Hematopoietic multipotent progenitor cell treated with erythropoietin and hydrocortisone succinate and interleukin-3 and kit ligand, for 15 days (in vitro differentiated cells): ENCODE data around the gene KLB.
"Not testable (repeated sequence)": the region's sequence is repeated elsewhere in the genome, so short reads cannot be mapped to it uniquely, and the experiment has no call there.

Experiments
- DNase-seq: peaks from one replicate; pipeline ENCODE4 v3.0.0-alpha.2; 2015; ENCODE audit warnings: low spot score

KLB gene

DNA sequence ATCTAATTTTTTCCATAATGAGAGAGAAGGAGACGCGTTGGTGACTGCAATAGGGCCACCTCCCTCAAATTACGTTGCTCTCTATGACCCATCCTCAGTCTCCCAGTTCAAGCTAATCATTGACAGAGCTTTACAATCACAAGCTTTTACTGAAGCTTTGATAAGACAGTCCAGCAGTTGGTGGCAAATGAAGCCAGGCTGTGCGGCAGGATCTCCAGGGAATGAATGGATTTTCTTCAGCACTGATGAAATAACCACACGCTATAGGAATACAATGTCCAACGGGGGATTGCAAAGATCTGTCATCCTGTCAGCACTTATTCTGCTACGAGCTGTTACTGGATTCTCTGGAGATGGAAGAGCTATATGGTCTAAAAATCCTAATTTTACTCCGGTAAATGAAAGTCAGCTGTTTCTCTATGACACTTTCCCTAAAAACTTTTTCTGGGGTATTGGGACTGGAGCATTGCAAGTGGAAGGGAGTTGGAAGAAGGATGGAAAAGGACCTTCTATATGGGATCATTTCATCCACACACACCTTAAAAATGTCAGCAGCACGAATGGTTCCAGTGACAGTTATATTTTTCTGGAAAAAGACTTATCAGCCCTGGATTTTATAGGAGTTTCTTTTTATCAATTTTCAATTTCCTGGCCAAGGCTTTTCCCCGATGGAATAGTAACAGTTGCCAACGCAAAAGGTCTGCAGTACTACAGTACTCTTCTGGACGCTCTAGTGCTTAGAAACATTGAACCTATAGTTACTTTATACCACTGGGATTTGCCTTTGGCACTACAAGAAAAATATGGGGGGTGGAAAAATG lies at the start of gene KLB:
KLB (plus strand) TSS at position 168 of the 821 bp plus-strand sequence; CDS start at position 188, 20 bp downstream.
- DNase-seq, result no peak

DNA sequence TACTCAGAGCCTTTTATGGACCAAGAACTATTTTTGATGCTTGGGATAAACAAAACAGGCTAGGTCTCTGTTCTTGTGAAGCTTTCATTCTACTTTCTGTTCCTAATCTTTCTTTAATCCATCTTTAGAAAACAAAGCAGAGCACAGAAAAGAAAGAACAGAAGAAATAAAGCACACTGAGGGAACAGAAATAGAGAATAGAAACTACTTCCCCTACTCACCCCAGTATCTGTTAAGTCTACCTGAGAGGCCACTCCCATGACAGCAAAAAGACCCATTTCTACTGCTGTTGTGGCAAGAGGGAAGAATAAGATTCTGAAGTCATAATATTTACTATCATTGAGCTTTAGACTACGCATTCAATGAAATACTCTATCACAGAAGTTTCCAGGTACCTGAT lies 49.7 kb upstream of the KLB start:
- DNase-seq, result no peak

DNA sequence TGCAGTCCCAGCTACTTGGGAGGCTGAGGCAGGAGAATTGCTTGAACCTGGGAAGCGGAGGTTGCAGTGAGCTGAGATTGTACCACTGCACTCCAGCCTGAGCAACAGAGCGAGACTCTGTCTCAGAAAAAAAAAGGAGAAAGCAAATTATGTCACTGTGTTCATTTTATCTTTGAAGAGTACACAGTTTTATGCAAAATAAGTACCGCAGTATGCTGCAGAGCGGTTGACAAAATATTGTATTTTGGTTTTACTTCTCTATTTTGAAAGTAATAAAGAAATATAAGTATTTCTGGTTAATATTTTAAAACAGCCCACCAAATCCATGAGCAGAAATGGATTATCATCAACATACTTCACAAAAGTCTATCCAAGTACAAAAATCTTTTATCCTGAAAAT lies 46.1 kb upstream of the KLB start:
- DNase-seq, result not testable (repeated sequence)

DNA sequence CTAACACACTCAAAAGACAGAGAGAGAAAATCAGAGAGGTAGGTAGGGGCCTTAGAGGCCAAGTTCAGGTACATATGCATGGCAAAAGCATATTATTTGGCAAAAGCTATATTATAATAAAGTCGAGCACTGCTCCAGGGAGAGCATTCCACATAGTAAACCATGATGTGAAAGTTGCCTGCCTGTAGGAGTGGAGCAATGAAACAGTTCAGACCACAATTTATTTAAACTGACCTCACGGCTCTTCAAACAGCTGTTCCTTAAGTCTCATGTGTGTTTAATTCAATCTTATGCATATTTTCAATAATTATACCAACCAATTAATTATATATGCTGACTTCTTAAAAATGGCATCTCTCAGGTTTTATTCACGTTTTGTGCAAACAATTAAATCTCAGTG lies 43.9 kb upstream of the KLB start:
- no peak for DNase-seq

DNA sequence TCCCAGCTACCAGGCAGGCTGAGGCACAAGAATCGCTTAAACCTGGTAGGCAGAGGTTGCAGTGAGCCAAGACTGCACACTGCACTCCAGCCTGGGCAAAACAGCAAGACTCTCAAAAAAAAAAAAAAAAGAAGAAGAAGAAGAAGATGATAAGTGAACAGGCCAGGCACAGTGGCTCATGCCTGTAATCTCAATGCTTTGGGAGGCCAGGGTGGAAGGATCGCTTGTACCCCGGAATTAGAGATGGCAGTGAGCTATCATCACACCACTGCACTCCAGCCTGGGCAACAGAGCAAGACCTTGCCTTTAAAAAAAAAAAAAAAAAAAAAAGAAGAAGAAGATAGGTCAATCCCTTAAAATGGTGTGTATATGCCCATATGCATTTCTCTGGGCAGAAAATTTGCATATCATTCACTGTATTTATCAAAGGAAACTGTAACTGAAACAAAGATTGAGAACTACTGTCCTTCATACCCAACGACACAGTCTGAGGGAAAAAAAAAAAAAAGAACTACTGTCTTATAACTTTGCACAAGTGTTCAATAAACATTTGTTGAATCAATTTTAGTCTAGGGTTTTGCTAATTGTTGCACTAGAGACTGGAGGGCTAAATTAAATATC lies 42.8 kb upstream of the KLB start:
- no peak for DNase-seq

DNA sequence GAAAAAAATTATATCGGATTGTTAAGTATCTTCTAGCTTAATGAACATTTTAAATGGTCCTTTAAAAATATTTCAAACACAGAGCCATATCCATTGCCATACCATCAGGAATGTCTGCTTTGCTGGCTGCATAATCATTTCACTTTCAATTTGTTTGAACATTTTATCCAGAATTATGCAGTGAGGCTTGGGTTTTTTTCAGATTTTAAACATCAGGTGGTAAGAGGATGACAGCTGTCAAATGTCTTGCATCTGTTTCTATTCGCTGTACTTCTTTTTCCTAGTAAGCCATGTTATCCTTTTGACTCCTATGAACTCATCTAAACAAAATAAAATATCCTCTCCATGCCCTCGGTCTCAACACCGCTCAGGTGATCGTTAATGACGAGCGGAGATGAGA lies 41.4 kb upstream of the KLB start:
- peak; percentile 11 for DNase-seq

DNA sequence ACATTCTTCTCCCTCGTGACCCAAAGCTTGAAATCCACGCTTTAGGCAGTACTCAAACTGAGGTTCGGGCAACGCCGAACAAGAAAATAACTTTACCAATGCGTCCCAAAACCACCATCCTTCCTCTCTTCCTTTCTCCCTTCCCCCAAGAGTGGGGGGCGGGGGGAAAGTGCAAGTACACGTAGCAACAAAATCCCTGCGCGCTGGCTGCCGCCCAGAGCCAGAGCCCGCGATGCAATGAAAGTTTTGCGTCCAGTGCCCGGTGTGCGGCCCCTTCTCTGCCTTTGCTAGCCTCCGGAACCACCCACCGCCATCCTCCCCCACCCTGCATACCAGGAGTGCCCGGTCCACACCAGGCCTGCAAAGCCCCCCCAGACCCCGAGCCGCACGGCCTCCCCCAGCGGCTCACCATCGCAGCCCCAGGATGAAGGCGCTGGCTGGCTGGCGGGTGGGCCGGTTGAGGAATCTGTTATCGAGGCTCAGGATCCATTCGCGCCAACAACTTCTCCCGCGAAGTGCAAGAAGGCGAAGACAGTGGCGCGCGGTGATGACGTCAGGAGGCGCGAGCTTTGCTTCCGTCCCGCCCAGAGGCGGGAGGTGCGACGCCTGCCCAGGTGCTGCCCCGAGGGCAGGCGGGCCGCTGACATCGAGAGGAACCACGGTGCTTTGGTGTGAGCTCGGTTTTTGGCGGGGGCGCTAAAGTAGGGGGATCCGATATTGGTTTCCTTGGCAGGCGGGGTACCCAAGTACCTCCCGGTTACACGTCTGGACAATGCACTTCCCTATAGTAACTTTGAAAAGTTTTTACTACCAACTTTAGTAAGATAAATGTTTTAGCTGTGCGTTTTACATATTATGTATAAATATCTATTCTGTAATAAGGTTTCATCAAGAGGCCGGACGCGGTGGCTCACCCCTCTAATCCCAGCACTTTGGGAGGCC lies 40.6 kb upstream of the KLB start, which contains the start of gene RFC1:
RFC1 (minus strand) TSS at position 533 of the 942 bp plus-strand sequence; CDS start at position 412, 121 bp downstream.
- peak; percentile 89 for DNase-seq

DNA sequence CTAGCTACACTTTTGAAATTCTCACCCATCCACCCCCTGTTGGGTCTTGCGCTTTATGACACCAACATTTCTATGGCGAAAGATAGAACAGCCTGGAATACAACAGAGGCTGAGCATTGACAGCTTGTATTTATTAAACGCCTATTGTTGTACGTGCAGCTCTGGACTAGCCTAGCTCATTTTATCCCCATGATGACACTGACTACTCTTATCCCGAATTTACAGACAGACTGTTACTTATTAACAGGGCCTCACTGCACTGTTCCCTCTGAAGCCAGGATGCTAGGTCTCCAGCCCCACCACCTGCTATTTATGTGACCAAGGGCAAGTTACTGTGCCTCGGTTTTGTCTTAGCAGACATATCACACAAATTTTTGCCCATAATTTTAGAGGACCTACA lies 39.6 kb upstream of the KLB start:
- DNase-seq, result no peak

DNA sequence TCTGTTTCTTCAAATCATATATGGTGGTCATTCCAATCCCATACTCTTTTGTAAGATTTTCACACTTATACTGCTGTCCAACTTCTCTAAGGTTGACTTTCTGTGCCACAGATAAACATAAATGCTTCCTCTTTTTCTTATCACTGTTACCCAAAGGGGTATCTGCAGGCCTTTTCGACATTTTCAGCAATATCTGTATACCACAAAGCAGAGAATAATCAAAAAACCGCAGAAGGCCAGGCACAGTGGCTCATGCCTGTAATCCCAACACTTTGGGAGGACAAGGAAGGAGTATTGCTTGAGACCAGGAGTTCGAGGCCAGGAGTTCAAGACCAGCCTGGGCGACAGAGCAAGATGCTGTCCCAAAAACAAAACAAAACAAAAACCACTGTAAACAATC lies 37.4 kb upstream of the KLB start:
- DNase-seq, result no peak

DNA sequence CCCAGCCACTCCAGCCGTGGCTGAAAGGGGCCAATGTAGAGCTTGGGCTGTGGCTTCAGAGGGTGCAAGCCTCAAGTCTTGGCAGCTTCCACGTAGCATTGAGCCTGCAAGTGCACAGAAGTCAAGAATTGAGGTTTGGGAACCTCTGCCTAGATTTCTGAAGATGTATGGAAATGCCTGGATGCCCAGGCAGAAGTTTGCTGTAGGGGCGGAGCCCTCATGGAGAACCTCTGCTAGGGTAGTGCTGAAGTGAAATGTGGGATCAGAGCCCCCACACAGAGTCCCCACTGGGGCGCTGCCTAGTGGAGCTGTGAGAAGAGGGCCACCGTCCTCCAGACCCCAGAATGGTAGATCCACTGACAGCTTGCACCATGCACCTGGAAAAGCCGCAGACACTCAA lies 35.5 kb upstream of the KLB start:
- DNase-seq, result not testable (repeated sequence)

DNA sequence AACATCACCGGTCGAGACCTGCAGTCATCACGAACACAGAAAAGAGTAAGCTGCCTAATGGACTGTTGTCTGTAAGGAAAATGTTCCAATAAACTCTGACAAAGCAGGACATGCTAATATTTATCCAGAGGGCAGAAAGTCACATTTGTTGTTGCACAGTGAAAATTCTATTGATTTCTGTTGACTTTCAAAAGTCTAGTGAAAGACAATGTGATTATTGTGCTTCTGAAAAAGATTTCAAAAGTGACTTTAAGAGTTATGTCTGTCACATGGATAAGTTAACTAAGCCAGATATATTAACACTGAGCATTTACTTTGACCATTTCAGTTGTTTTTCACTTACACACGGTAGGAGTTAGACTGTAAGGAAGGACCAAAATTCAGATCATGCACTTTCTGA lies 31.3 kb upstream of the KLB start:
- no peak for DNase-seq

DNA sequence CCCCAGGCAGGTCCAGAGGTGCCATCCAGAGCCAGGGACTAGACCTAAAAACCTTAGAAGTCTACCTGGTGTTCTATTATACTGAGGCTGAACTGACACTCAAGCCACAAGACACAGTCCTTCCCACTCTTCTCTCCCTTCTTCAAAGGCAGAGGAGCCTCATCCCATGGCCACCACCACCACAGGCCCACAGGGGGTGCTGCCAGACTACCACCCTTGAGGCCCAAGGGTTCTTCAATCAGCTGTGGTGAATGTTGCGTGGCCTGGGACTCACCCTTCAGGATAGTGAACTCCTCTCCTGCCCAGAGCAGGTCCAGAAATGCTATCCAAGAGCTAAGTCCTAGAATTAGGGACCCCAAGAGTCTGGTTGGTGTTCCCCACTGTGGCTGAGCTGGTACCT lies 23.0 kb upstream of the KLB start:
- DNase-seq, result no peak

DNA sequence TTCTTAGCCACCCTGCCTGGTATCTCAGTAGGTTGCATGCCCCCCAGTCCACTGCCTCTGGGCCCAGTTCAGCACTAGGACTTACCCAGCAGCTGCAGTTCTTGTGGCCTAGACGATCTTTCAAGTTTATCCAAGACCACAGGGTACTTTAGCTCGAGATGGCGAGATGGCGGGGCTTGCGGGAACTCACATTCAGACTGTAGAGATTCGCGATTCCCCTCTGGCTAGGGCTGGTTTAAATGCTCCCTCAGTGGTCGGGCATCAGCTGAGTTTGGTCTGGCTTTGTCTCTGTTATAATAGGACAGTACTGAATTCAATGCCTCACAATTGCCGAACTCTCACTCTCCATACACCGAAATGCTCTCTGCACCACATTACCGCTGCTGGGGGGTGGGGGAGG lies 22.2 kb upstream of the KLB start:
- DNase-seq, result no peak

DNA sequence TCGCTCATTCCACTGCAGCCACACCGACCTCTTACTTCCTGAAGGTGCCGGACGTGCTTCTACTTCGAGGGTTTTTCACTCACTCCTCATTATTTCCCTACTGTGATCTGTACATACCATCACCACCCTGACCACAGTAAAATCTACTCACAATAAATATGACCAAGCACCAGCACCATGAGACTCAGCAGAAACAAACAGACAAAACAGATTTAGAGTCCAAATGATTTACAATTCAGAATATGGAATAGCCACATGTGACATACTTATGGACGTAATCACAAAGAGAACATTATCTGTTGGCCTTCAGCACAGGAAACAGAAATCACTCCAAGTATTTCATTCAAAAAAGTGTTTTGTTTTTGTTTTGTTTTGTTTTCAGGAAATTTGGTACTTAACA lies 16.1 kb upstream of the KLB start:
- DNase-seq, result no peak

DNA sequence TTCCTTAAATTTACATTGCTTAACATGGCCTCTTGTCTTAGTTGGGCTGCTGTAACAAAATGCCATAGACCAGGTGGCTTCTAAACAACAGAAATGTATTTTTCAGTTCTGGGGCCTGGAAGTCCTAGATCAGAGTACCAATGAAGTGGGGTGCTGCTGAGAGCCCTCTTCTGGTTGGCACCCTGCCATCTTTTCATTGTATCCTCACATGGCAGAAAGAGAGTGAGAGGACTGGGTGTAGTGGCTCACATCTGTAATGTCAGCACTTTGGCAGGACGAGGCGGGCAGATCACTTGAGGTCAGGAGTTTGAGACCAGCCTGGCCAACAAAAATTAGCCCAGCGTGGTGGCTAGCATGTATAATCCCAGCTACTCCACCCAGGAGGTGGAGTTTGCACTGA lies 12.0 kb upstream of the KLB start:
- DNase-seq, result no peak

DNA sequence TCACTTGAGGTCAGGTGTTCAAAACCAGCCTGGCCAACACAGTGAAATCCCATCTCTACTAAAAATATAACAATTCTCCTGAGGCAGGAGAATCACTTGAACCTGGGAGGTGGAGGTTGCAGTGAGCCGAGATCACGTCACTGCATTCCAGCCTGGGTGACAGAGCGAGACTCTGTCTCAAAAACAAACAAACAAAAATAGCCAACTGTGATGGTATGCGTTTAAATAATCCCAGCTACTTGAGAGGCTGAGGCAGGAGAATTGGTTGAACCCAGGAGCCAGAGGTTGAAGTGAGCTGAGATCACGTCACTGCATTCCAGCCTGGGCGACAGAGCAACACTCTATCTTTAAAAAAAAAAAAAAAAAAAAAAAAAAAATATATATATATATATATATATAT lies 5.1 kb upstream of the KLB start:
- not testable (repeated sequence) for DNase-seq

DNA sequence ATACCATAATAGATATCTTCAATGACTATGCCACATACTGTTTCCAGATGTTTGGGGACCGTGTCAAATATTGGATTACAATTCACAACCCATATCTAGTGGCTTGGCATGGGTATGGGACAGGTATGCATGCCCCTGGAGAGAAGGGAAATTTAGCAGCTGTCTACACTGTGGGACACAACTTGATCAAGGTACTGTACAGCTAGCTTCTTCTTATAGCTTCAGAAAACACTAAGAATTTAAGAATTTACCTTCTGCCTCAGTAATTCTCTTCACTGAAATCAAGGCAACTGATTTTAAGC lies 805 bp downstream of the KLB start:
- no peak for DNase-seq

DNA sequence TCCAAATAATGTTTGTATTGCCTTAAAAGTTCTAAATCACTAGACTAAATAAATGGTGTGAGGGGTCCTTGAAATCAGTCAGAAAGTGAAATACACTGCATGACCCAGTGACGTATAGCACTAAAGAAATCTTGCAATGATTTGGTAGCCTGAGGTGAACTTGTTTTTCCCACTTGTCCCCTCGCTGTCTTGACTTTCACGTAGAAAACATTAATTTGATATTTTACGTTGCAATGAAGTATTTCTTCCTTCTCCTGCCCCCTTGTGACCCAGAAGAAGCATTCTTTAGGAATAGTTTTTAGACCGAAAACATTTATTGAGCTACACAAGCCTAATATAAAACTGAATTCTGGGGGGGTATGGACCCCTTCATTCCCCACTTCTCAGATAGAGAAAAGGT lies 3.7 kb downstream of the KLB start:
- DNase-seq, result no peak

DNA sequence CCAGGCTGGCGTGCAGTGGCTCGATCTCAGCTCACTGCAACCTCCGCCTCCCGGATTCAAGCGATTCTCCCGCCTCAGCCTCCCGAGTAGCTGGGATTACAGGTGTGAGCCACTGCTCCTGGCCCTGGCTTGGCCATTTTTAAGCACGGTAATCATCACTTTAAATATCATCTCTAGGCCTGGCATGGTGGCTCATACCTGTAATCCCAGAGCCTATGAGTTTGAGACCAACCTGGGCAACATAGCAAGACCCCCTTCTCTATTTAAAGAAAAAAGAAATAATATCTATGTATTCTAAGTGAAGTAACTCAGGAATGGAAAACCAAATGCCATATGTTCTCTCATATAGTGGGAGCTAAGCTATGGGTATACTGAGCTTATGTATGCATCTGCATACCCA lies 4.8 kb downstream of the KLB start:
- DNase-seq, result not testable (repeated sequence)

DNA sequence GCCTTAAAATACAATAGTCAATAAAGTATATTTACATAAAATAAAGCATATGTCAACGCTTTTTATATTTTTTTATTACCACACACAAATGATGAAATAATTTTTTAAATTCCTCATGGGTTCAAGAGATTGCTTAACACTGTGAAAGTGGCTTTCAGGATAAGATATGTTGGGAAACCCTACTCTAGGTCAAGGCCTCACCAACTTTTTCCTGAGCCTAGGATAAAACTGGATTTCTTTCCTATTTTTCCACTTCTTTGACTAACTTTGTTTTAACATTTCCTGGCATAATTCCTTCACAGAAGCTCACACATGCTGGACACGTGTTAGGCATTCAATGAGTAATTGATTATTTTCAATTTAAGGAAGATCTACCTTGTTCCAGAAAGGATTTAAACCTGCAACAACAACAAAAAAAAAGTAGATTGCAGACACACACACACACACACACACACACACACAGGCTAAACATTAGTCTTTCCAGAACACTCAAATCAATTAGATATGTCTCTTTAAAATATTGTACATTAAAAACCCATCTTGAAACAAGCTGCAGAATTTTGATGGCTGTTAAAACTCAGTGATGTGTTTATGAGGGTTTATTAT lies 9.1 kb downstream of the KLB start:
- DNase-seq, result no peak

DNA sequence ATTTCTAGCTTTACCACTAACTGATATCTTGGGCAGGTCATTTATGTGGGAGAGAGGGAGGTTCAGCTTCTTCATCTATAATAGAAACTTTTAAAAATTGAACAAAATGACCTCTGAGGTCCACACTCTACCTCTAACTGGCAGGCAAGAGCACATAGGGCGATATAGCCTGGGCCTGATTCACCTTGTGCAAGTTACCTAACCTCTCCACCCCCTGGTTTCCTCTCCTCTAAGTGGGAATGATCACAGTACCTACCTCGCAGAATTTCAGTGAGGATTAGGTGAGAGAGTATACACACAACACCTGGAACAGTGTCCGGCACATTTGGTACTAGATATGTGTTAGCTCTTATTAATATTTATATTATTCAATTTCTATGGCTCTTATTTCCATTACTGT lies 15.5 kb downstream of the KLB start:
- DNase-seq, result no peak

DNA sequence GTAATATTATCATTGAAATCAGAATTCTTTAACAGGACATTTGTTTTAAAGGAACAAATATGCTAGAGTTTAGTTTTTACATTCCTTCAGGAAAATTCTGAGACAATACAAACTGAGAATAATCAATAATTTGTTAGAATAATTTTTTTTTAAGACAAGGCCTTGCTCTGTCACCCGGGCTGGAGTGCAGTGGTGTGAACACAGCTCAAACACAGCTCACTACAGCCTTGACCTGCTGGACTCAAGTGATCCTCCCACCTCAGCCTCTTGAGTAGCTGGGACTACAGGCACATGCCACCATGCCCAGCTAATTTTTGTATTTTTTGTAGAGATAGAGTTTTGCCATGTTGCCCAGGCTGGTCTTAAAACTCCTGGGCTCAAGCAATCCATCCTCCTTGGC lies 18.6 kb downstream of the KLB start:
- not testable (repeated sequence) for DNase-seq
